Right renal pelvis (tissue), 4 donors: ENCODE measurements around the gene GPLD1. TPM values are rescaled to one million over a fixed set of nuclear protein-coding genes. Genes with fewer than 3 reads are reported as not detected.
A peak's percentile ranks its signal among the peaks of the same experiment; 100 is the strongest.

Source experiments
- DNase-seq, 4 donors: peaks; one replicate each; pipeline ENCODE4 v3.0.0-alpha.2; 2013; ENCODE audit warnings: low read depth in 4 of 4, low spot score in 3 of 4, missing footprints in 1 of 4
- polyA plus RNA-seq, 4 donors: library from polyadenylated mRNA; unstranded; fragments of 120-200 nt; gene quantifications; one replicate each; pipeline ENCODE4 v1.2.1, GENCODE V29; 2013; ENCODE audit not compliant: insufficient read length in 4 of 4

GPLD1 gene
- polyA plus RNA-seq, 4 donors = 2.6 to 3.3 (median 3.0) TPM

GRCh38 chr6:24460966-24461365 lies 28.4 kb downstream of the GPLD1 start:
- DNase-seq = no peak

GRCh38 chr6:24458941-24459340 lies 30.4 kb downstream of the GPLD1 start:
- no peak for DNase-seq

DNA sequence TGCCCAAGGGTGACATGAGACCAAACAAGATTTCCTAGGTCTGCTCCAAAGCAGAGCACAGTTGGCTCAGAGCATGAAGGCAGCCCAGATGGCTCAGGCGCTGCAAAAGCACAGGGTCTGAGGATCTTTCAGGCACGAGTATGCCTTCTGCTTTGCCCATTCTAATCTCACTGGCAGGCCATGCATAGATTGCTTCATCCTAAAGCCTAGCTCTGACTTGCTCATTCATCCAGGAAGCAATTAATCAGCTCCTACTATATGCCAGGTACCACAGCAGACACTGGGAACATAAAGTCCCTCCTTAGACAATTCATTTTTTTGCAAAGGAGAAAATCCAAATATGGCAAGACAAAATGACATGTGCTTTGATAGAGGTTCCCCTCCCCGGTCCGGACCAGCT lies 31.2 kb downstream of the GPLD1 start:
- no peak for DNase-seq

DNA sequence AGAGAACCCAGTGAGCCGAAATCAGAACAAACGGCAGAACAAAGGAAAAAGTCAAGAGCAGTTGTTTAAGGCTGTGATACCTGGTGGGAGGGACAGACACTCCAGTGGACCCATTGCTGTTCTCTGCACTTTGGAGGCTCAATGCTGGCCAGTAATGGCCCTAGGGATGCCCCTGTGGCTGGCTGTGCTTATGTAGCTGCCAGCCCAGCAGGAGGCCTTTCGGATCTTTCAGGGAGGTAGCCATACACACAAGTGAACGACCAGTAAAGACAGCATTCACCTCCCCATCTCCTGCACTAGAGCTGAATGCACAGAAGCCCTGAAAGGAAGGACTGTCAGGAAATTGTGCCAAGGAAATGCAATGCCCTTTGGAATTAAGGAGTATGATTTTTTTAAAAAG lies 34.3 kb downstream of the GPLD1 start:
- no peak for DNase-seq

- no peak for DNase-seq
Measured at GRCh38 chr6:24454452-24454851, 34.9 kb downstream of the GPLD1 start.

DNA sequence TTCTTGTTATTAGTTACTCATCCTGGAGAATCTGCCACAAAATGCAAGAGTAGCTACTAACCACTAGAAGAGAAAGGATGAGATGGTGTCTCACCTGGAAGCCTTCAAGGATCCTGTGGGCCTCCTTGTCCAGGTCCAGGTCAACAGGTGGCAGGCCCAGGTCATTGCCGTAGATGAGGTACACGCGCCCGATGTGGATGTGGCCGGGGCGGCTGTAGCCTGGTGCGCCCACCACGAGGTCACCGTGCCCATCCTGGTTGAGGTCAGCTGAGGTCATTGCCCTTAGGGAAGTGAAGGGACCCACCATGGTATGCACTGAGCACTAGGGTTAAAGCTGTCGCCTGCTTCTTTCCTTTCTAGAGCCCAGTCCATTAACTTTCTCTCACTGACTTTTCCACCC lies 35.5 kb downstream of the GPLD1 start:
- DNase-seq = no peak

DNA sequence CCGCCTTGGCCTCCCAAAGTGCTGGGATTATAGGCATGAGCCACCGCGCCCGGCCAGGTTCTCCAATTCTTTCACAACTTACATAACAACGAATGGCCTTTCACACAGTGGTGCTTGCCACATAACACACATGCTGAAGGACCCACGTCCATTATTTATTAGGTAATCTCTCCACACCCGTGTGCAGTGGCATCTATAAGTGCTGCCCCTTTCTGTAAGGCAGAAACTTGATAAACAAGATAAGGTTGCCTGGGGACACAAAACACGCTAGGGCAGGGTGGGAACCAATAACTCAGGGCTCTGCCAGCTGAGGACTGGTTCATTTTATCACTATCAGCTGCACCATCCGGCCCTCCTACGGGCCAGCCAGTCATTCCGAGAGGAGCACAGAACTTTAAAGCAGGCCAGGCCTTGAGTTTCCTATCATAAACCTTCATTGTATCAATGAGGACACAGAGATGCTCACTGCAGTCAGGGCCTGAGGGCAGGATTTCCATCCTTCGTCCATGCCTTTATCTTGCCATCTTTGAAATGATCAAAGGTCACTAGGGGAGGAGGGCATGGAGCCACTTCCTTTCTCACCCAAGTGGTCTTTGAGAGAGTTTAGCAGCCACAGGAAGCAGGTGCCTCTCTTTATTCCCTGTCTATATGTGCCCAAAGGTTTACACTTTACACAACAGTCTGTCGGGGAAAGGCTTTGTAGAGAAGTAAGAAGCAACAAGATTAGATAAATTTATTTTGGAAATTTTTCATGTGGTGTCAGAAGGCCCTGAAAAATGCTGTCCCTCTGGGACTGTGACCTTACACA lies 37.6 kb downstream of the GPLD1 start:
- no peak for DNase-seq

- DNase-seq = no peak
Measured at GRCh38 chr6:24448828-24449525, 40.4 kb downstream of the GPLD1 start.

GRCh38 chr6:24448396-24448795 lies 41.0 kb downstream of the GPLD1 start:
- no peak for DNase-seq

DNA sequence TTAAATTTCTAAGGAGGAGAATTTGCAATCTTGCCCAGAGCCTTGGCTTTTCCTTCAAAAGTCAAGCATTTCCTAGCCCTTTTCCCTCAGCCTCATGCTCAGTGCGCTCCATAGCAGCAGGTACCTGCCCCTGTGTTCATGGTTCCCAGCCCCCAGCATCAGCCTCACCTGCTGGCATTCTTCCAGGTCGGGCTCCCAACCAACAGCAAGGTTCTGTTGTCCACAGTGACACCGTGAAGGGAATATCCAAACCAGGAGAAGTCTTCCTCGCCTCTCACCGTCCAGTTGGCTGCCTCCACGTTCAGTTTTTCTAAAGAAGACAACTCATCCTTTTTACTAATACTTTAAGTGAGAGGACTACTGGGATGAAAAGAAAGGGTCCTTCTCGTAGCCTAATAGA lies 42.7 kb downstream of the GPLD1 start:
- no peak for DNase-seq

DNA sequence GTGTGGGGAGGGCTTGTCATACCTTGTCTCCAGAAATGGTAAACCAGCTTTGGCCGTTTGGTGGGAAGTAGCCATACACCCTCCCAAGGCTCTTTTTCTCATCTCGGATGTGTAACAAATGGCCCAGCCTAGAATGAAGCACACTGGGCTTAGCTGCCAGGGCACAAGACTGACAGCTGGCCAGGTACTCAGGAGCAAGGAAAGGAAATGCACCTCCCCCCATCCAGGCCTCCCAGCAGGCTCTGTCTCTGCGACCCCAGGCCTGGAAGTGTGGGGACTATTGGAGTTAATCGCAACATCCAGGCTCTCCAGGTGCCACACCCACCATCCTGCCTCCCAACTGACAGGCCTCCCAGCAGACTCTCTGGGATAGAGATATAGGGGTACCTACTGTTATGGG lies 43.7 kb downstream of the GPLD1 start:
- no peak for DNase-seq

DNA sequence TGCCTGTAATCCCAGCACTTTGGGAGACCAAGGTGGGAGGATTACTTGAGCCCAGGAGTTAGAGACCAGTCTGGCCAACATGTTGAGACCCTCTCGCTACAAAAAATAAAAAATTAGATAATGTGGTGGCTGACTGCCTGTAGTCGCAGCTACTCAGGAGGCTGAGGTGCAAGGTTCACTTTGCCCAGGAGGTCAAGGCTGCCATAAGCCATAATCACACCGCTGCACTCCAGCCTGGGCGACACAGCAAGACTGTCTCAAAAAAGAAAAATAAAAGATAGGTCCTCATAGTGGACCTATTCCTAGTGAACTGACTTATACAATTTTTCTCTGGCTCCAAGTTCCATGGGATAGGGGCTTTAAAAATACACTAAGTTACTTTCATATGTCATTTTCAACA lies 44.8 kb downstream of the GPLD1 start:
- DNase-seq = no peak

- DNase-seq = no peak
Measured at GRCh38 chr6:24441599-24441904, 47.8 kb downstream of the GPLD1 start.

DNA sequence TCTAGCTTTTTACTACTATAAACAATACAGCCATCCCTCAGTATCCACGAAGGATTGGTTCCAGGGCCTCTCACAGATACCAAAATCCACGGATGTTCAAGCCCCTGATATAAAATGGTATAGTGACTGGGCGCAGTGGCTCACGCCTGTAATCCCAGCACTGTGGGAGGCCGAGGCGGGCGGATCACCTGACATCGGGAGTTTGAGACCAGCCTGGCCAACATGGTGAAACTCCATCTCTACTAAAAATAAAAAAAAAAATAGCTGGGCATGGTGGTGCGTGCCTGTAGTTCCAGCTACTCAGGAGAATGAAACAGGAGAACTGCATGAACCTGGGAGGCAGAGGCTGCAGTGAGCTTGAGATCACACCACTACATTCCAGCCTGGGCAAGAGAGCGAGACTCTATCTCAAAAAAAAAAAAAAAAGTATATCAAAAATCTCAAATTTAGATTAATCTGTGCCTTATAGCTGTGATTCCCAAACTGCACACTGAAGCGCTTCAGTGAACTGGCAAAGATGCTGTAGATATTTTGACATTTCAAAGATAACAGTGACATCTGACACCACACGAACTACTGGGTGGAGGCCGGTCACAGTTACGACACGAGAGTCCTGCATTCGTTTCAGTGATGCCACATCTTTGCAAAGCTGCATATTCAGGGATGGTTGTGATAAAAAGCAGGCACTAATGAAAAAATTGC lies 48.3 kb downstream of the GPLD1 start:
- no peak for DNase-seq

GRCh38 chr6:24439858-24440539 lies 49.4 kb downstream of the GPLD1 start:
- DNase-seq = no peak

GRCh38 chr6:24436979-24437378 lies 52.4 kb downstream of the GPLD1 start:
- no peak for DNase-seq

DNA sequence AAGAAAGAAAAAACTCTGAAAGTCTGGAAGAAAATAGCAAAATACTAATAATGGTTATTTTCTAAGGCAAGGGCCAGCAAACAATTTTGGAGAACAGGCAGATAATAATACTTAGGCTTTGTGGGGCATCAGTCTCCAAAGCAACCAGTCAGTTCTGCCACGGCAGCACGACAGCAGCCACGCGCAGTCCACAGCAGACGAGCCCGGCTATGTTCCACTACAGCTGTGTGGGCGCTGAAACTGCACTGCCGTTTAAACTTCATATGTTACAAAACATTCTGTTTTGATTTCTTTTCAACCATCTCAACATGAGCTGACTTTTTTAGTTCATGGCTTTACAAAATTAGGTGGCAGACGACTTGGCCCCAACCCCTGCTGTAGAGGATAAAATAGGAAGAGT lies 56.8 kb downstream of the GPLD1 start:
- DNase-seq = no peak

- peak in 1 of 4 donors; percentile 12 for DNase-seq
Measured at GRCh38 chr6:24431045-24431451, 58.3 kb downstream of the GPLD1 start.

DNA sequence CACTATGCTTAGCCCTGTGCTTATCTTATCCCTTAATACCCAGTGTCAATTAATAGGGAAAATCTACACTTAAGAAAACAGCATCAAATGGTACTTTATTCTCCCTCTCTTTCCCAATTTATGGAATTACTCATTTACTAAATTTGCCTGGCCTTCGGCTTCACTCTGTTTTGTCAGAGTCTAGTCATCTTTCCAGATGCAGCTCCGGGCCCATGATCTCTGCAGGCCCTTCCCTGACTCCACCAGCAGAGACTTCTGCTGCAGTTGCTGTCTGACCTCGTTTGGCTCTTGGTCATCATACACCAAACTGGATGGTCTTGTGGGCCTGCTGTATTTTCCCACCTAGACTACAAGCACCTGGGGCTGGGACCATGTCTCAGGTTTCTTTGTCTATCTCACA lies 59.3 kb downstream of the GPLD1 start:
- DNase-seq = no peak

- DNase-seq = no peak
Measured at GRCh38 chr6:24429146-24429545, 60.2 kb downstream of the GPLD1 start.

DNA sequence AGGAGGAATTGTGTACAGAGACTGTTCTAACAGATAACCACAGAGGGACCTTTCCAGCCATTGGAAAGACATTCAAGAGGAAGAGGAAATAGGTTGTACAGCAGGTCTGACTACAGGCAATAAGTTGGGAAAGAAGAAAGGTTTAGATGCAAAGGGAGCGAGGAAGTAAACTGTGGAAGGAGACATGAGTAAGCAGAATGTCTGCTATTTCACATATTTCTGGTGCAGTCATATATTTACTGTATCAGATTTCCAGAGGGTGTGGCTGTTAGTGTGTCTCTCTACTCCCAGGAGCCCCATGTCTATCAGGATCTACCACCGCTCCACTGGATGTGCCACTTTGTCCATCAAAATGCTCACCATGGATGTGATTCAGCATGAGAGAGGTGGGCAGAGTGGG lies 60.8 kb downstream of the GPLD1 start:
- no peak for DNase-seq
